CD4-positive, alpha-beta T cell treated with Interleukin-4 for 4 hours (primary cell): ENCODE data around the gene CPEB2.
A peak's percentile ranks its signal among the peaks of the same experiment; 100 is the strongest.

Experiments
- DNase-seq: peaks from one replicate; pipeline ENCODE4 v3.0.0-alpha.2; 2020

The CPEB2 gene

GRCh38 chr4:15001869-15002658, at the start of gene CPEB2:
TSS of gene CPEB2 (plus strand) at chr4:15002481. CDS start at chr4:15002674, 193 bp downstream.
- DNase-seq: peak; percentile 89

GRCh38 chr4:14958436-14958835, 43.8 kb upstream of the CPEB2 start:
- DNase-seq: no peak

- DNase-seq: no peak
Observed at GRCh38 chr4:14961292-14961691, 41.0 kb upstream of the CPEB2 start.

- no peak for DNase-seq
Observed at GRCh38 chr4:14965071-14965470, 37.2 kb upstream of the CPEB2 start.

GRCh38 chr4:14967982-14968381, 34.3 kb upstream of the CPEB2 start:
- DNase-seq: no peak

GRCh38 chr4:14977830-14978229, 24.5 kb upstream of the CPEB2 start:
- DNase-seq: no peak

- DNase-seq: no peak
Observed at GRCh38 chr4:14984448-14984847, 17.8 kb upstream of the CPEB2 start.

- no peak for DNase-seq
Observed at GRCh38 chr4:14985161-14985560, 17.1 kb upstream of the CPEB2 start.

GRCh38 chr4:14985843-14986242, 16.4 kb upstream of the CPEB2 start:
- DNase-seq: no peak

- DNase-seq: no peak
Observed at GRCh38 chr4:14987054-14987453, 15.2 kb upstream of the CPEB2 start.

GRCh38 chr4:14990484-14990883, 11.8 kb upstream of the CPEB2 start:
- DNase-seq: no peak

- peak; percentile 17 for DNase-seq
Observed at GRCh38 chr4:14994242-14994641, 8.0 kb upstream of the CPEB2 start.

GRCh38 chr4:15001248-15001868, 923 bp upstream of the CPEB2 start:
- peak; percentile 50 for DNase-seq

GRCh38 chr4:15002659-15003400, 549 bp downstream of the CPEB2 start:
- peak; percentile 89 for DNase-seq

GRCh38 chr4:15003401-15003890, 1.2 kb downstream of the CPEB2 start:
- no peak for DNase-seq

- DNase-seq: peak; percentile 43
Observed at GRCh38 chr4:15003891-15004738, 1.8 kb downstream of the CPEB2 start.

- DNase-seq: peak; percentile 16
Observed at GRCh38 chr4:15004739-15005301, 2.5 kb downstream of the CPEB2 start.

- DNase-seq: no peak
Observed at GRCh38 chr4:15005474-15006115, 3.3 kb downstream of the CPEB2 start.

GRCh38 chr4:15006416-15007024, 4.2 kb downstream of the CPEB2 start:
- peak; percentile 45 for DNase-seq

- DNase-seq: no peak
Observed at GRCh38 chr4:15007201-15007600, 4.9 kb downstream of the CPEB2 start.

- no peak for DNase-seq
Observed at GRCh38 chr4:15010038-15010585, 7.8 kb downstream of the CPEB2 start.
